Metanephros (tissue), 1 donor: ENCODE measurements around the gene IRF9. TPM values are rescaled to one million over a fixed set of nuclear protein-coding genes. Genes with fewer than 3 reads are reported as not detected.

Experiments used
- total RNA-seq: library from RNA; depleted of rRNA; stranded (reverse); fragments of >200 nt; gene quantifications from one replicate; pipeline ENCODE4 v1.2.3, GENCODE V29; 2014

IRF9 gene
- total RNA-seq = 58.3 TPM

DNA sequence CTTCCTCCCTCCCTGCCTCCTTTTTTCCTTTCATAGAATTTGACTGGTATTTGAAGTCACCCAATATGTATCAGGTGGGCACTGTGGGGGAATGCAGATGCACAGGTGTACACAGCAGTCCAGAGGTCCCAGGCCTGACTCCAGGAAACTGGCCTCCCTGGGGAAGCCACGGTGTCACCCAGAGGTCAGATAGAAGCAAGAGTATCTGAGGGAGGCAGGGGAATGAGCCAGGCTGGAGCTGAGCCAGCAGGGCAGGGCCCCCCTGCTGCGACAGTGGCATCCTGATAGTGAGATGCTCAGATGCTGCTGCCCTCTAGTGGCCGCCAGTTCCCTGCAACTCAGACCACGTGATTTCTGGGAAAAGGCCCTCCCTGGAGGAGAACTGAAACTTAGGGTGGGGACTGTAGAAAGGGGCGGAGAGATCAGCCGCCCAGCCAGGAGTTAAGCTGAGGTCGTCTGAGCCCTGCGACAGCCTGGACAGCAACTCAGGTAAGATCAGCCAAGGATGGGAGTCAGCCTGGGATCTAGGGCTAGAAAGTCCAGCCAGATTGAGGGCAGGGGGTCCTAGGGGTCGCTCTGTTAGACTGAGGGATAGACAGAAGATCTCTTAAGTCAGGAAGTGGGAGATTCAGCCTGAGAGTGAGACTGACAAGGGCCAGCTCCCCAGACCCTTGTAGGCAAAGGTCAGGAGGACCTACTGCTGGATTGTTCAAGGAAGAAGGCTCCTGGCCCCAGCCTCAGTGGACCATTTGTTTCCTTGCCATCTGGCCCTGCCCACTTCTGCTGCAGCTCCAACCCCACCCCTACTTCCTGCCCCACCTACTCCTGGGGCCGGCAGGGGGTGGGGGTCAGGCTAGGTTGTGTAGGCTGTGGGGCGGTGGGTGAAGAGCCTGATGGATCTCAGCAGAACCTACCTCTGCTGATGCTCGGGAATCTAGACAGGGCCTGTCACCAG, at the start of gene IRF9:
TSS of gene IRF9 (plus strand) at position 416 of the 955 bp plus-strand sequence. CDS start 880 bp downstream, outside the sequence.

GRCh38 chr14:24114532-24115421, 46.3 kb upstream of the IRF9 start, which contains the start of the genes DCAF11 and NRL:
TSS of gene DCAF11 (plus strand) at chr14:24114777. CDS start at chr14:24115595, 818 bp downstream.
TSS of gene NRL (minus strand) at chr14:24114949. CDS start at chr14:24082848, 32,101 bp downstream.

GRCh38 chr14:24130380-24130716, 30.7 kb upstream of the IRF9 start, which contains the start of gene FITM1:
TSS of gene FITM1 (plus strand) at chr14:24130659. CDS start at chr14:24131564, 905 bp downstream.

DNA sequence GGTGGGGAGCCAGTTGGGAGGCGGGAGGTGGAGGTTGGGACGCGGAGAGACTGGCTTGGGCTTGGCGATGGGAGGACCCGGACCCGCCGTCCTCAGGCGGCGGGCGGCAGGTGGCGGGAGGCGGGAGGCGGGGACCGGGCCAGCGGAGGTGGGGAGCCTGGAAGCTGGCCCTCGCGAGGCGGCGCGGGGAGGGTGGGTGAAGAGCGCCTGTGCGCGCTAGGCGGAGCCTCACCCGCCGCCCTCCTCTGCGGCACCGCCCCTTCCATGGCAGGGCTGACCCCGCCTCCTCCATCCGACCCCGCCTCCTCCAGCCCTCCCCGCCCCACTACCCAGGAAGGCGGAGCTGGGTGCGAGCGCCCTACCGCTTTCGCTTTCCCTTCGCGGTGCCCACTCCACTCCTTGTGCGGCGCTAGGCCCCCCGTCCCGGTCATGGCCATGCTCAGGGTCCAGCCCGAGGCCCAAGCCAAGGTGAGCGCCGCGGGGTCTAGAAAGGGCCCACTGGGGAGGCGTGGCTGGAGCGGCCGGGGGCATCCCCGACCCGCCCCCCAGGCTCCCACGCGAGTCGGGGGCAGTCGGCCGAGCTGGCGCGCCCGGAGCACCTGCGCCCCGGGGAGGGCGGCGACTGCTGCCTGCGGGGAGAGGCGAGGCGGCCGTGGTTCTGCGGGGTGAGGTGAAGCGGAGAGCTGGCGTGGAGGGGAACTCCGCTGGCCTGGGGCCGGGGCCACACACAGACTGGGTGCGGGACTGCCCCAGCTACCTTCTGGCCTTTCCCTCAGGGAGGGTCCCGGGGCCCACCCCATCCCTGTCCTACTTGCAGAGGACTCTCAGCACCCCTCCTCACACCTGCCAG, 25.0 kb upstream of the IRF9 start, which contains the start of gene PSME1:
TSS of gene PSME1 (plus strand) at position 361 of the 850 bp plus-strand sequence. CDS start at position 430, 69 bp downstream.

DNA sequence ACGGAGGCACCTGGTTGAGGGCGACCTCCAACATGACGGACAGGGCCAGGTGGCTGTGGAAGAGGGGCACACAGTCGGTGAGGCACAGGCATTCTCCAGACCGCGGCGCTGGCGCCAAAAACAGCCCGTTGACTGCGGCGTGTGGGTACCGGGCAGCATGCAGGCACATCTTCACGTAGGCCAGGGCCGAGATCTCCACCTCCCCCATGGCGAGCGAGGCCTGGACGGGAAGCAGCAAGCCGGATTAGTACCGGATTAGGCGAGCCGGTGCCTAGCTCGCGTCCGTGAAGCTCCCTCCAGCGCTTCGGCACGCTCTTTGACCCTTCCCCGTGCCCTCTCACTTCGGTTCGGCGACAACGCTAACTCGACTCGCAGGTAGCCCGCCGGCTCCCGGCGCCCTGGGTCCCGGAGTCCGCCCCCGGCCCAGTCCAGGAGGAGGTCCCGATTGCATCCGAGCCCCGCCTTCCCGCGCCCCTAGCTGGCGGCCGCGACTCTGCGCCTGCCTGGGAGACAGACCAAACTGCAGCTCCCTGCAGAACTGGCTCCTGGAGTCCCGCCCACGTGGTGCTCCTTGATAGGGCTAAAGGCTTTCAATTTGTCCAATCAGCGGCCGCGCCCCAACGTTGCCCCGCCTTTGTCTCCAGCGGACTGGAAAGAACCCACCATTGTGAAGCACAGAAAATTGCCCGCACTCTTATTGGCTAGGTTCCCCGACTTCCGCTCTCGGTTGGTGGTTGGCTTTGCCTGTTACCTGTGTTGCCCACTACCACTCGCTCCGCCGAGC, 19.8 kb upstream of the IRF9 start, which contains the start of gene EMC9:
TSS of gene EMC9 (minus strand) at position 495 of the 784 bp plus-strand sequence. CDS start at position 208, 287 bp downstream.

DNA sequence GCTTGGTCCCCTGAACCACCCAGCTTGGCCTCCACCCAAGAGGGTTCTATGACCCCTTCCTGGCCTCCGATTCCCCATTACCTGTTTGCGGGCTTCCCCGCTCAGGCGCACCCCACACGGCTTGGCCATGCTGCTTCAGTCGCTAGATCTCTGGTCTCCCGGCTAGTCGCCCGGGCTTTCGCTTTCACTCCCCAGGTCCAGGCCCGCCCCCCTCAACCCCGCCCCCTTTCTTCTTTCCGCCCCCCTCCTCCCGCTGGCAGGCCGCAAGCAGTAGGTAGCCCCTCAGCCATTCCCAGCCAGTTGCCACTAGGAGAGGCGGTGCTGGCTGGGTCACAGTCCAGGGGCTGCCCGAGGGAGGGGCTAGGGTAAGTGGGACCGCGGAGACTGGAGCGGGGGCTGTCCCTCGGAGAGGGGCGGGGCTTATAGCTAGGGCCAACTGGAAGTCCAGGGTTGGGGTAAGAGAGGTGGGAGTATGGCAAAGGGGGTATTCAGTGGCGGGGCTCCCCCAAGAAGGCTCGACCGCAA, 14.6 kb upstream of the IRF9 start, which contains the start of gene PSME2:
TSS of gene PSME2 (minus strand) at position 158 of the 525 bp plus-strand sequence. CDS start at position 129, 29 bp downstream.

GRCh38 chr14:24146978-24147760, 13.9 kb upstream of the IRF9 start, which contains the start of gene RNF31:
TSS of gene RNF31 (plus strand) at chr14:24147498. CDS start at chr14:24147699, 201 bp downstream.

DNA sequence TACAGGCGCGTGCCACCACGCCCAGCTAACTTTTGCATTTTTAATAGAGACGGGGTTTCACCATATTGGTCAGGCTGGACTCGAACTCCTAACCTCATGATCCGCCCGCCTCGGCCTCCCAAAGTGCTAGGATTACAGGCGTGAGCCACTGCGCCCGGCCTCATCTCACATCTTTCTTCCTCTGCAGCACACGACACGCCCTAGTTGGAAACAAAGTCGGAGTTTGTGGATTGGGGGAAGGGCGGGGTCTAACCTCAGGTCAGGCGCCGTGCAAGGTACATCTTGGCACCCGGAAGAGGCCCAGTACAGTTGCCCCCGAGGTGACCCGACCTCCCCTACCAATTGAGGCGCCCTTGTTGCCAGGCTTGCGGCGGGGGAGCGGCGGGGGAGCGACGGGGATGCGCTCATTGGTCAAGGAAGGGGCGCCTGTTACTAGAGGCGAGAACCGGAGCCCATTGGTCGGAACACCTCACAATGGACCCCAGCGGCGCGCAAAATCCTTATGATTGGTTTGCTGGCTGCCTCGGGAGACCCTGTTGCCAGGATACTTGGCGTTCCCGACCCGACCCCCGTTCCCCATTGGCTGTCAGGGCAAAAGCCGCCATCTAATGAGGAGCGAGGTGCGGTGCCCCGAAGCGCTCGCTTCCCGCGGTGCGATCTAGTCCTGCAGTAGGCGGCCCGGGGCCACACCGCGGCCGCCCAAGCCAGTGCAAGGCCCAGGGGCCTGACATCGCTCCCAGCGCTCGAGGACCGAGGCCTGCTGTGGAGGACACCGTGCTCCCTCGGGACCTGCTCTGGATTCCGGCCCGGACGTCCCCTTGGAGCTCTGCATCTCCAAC, 10.6 kb downstream of the IRF9 start, which contains the start of gene REC8:
TSS of gene REC8 (plus strand) at position 659 of the 839 bp plus-strand sequence. CDS start 473 bp downstream, outside the sequence.

GRCh38 chr14:24188251-24189058, 27.4 kb downstream of the IRF9 start, which contains the start of gene IPO4:
TSS of gene IPO4 (minus strand) at chr14:24188816. CDS start at chr14:24188787, 29 bp downstream.

DNA sequence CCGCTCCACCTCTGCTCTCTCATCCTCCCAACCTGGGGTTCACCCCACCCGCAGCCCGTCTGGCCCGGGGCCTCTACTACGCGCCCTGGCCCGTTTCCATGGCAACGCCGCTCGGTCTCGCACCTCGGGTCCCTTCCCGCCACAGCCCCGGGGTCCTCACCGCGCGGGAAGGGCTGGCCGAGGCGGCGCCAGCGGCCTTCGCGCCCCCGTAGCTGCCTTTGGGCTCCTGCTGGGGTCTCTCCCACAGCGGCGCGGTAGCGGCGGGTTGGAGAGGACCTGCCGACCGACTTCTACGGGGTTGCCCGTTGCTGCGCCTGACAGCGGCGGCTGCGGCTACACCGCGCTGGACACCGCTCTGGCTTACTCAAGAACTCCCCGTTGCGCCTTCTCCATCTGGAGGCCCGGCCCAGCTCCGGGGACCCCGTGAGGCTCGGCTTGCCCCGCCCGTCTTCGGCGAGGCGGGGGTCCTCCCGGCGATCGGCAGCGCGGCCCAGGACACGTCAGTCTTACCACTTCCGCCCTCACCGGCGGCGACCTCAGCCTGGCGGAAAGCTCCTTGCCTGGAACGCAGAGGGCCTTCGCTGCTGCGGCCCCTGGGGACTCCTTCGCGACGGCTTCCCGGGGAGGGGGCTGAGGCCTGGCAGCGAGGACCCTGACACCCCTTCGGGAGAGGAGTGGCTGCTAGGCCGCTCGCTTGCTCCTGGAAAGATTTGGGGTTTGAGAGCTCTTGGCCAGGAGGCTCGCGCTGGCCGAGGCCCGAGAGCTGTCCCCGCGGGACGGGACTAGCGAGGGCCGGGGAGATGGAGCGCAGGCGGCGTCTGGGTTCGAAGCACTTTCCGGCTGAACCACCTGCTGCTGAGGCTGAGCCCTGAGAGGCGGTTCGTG, 34.4 kb downstream of the IRF9 start, which contains the start of gene TM9SF1:
TSS of gene TM9SF1 (minus strand) at position 256 of the 885 bp plus-strand sequence. CDS start 422 bp downstream, outside the sequence.

DNA sequence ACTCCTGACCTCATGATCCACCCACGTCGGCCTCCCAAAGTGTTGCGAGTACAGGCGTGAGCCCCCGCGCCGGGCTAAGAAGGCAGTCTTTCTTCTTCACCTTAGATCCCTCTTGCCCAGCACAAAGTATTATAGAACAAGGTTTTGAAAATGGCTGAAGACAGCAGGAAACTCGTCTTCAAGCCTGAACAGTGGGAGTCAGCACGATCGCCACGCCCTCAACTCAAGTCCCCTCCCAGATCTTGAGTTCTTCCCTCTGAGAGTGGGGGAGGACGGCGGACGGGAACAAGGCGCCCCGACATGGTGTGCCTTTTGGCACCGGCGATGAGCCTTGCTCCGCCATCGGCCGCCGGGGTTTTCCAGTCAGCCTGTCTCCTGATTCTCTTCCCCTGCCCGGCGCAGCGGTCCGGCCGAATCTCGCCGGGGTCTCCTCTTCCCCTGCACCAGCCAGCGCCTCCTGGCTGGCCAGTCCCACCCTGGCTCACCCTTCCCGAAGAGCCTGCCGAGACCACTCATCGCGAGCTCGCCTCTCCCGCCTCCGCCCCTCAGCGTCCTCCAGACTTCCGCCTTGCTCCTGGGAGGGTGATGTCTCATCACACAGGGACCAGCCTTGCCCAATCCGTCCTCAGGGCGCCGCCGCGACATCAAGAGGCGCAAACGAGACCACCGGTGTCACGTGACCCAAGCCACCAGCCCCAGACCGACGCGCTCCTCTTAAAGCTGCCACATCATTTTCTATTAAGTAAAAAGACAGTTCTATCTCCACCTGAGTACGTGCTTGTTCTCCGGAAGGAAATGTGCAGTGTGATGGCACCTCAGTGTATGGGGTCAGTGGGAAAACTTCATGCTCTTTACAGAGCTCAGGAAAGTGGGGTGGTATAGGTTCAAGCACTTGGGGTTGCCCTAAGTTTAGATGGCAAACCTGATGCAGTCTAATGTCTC, 52.1 kb downstream of the IRF9 start, which contains the start of gene CHMP4A:
TSS of gene CHMP4A (minus strand) at position 565 of the 942 bp plus-strand sequence. CDS start at position 516, 49 bp downstream.

GRCh38 chr14:24215495-24216344, 54.7 kb downstream of the IRF9 start, which contains the start of gene MDP1:
TSS of gene MDP1 (minus strand) at chr14:24216066. CDS start at chr14:24215955, 111 bp downstream.

